NCI-H2081 (cell line): ENCODE data around the gene LRRC47.
"Not testable (repeated sequence)": the region's sequence is repeated elsewhere in the genome, so short reads cannot be mapped to it uniquely, and the experiment has no call there.

ENCODE experiments used
- DNase-seq, 2 experiments: peaks; one replicate each; lab custom pipeline; 2025; lab: John Stamatoyannopoulos, UW

LRRC47 gene

DNA sequence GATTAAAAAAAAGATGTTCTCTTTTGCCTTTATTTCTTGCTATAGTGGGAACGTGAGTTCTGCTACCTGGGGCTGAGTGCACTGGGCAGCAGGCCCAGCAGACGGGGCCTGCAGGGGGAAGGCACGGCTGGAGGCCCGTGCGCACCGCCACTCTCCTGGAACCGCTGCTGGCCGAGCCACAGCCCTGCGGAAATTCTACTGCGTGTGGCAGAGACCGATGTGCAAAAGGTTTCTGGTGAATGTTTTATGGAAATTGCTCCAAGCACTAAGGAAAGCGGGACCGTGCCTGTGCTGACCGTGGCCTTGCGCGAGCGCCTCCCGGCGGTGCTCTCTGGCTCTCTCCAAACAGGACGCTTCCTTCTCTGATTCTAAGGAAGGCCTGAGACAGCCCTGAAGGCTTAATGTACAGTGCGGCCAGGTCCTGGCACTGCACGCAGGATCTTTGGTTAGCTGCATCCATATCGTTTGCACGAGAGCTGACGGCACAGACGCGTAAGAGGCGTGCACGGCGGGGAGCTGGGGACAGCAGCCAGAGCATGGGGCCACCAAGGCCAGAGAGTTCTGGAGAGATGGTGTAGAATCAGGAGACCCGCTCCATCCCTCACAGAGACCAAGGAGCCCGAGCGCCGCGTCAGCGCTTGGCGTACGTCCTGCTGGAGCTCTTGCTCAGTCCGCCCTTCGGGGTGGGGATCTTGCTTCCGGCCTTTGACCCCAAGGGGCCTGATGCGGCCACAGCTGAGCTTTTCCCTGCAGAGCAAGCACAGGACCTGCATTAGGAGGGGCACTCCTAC is 18.7 kb upstream of the LRRC47 start:
- no peak for DNase-seq

DNA sequence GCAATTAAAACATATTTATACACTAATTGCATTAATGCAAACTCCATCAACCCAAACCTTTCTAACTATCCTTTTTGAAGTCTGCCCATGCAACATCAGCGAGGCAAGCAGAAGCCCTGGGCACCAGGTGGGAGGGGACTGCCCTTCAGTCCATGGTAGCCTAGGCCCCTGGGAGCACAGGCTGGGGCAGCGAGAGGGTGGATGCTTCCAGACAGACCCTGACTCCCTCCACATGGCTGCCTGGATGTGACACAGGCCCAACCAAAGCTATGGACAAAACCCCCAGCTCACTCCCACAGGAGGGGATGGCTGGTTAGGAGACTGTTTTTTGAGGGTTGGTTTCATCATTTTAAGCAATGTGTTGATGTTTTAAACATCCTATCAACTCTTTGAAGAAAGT is 17.8 kb upstream of the LRRC47 start:
- DNase-seq: no peak

GRCh38 chr1:3811595-3811911 is 15.3 kb upstream of the LRRC47 start:
- no peak for DNase-seq

GRCh38 chr1:3810149-3810761 is 14.0 kb upstream of the LRRC47 start:
- DNase-seq: not testable (repeated sequence)

DNA sequence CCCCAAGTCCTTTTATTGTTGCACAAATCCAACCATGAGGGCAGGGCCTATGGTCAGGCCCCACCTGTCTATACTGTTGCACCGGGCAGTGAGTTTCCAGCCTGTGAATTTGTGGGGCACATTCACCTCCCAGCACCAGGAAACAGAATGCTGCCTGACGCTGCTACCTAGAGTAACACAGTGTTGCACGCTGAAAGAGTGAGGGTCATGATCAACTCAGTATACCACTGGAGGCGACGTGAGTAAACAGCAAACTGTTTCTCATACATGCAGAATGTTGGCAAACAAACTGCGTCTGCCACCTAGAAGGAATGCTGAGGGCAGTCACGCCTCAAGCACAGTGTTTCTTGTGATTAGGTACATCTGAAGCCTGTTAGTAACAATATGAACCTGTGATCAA is 13.4 kb upstream of the LRRC47 start:
- DNase-seq: no peak

DNA sequence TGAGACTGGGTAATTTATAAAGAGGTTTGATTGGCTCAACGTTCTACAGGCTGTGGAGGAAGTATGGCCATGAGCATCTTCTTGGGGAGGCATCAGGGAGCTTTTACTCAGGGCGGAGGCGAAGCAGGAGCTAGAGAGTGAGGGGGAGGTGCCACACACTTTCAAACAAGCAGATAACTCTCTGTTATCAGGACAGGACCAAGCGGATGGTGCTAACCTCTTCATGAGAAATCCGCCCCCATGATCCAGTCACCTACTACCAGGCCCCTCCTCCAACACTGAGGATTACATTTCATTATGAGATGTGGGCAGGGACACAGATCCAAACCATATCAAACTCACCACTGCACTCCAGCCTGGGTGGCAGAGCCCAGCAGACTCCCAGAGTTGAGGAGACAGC is 11.5 kb upstream of the LRRC47 start:
- no peak for DNase-seq

DNA sequence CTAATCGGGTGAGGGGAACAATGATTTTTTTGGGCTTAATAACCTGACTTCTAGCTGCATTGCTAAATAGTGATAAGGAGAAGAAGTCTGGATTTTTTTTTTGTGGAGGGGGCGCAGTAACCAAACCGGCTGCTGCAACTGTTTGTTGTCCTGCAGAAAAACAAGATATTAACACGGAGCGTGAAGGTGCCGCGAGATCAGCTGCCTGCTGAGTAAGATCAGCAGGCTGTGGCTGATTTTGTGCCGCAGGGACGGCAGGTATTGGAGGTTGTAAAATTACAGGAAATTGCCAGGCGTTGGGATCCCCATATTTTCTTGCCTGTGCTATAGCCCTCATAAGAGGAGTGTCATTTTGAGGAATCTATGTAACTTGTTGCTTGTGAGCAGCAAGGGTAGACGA is 8.7 kb upstream of the LRRC47 start:
- DNase-seq: no peak

- not testable (repeated sequence) for DNase-seq
These were observed 8.3 kb upstream of the LRRC47 start for GRCh38 chr1:3804627-3804944.

GRCh38 chr1:3803905-3804626 is 7.8 kb upstream of the LRRC47 start:
- no peak for DNase-seq

GRCh38 chr1:3800795-3801194 is 4.5 kb upstream of the LRRC47 start:
- DNase-seq: not testable (repeated sequence)

GRCh38 chr1:3799976-3800685 is 3.8 kb upstream of the LRRC47 start:
- no peak for DNase-seq

DNA sequence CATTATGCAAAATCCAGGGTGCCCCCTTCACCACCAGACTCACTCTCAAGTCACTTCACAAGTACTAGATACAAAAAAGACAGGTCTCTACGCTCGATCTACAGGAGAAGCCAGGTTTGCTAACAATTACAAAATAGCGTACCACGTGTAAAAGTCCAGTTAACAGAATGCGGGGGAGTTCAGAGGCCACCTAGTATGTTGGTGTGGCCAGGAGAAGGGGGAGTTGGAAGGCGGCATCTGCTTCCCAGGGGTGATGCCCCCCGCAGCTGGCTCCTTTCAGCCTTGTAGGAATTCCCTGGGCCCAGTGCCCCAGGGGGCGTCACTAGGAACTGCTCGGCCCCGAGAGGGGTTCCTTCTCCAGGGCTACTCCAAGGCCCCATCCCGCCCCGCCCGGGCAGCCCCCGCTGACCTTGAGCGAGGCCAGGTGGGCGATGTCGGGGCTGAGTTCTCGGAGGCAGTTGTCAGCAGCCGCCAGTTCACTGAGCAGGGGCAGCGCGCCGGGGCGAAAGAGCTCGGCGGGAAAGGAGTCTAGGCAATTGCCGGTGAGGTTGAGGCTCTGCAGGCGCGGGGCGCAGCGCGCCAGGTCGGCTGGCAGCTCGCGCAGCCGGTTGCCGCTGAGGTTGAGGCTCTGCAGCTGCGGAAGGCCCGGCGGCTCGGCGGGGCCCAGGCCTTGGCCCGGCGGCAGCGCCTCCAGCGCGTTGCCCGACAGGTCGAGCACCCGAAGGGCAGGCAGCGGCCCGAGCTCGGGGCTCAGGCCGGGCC is 664 bp downstream of the LRRC47 start:
- no peak for DNase-seq

GRCh38 chr1:3790952-3791351 is 5.3 kb downstream of the LRRC47 start:
- DNase-seq: no peak

DNA sequence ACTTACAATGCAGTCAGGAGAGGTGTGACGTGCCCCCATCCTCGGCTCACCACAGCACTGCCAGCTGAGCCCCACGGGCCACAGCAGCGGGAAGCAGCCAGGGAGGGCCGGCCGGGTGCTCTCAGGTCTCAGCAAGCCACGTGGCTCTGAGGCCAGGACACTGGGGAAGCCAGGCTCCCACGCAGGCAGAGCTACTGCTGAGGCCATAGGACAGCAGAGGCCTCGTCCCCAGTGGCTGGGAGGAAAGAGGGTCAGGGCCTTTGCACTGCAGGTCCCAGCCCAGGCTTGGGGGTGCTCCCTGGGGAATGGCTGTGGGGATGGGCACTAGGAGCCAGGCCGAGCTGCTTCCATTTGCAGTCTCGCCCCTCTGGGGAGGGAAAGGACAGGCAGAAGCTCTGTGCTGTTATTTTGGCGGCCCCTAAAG is 5.8 kb downstream of the LRRC47 start:
- DNase-seq: no peak

DNA sequence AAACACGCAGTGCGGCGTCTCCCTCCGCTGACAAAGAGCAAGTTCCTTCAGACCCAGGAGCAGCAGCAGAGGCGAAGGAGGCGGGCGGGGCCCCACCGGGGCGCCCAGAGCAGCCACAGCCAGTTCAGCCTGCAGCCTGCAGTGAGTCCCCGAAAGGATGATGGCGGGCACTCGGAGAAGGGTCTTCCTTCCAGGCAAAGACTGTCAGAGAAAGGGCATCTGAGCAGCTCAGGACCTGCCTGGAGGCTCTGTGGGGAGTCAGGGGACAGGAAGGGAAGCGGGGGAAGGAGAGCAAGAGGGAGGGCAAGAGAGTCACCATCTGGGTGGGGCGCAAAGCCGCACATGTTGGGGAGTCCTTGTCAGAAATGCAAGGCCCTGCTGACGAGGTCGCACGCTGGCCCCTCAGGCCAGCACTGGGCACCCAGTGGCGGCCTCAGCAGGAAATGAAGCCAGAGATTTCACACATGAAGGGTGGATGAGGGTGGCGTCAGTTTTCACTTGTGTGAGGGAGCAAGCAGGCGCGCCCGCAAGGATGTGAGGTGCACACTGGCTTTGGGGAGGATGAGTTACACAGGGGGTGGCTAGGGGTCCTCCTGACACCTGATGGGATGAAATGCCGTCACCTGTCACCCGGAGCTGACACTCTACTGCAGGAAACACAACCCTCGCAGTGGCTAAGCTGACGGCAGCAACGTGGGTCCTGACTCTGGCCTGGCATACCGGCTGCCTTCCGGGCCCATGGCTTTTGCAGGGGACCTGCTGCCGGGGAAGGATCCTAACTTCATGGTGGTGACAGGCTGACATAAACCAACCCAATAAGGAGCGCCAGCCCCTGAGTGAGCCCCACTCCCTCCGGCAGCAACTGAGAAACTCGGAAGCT is 6.6 kb downstream of the LRRC47 start:
- no peak for DNase-seq

DNA sequence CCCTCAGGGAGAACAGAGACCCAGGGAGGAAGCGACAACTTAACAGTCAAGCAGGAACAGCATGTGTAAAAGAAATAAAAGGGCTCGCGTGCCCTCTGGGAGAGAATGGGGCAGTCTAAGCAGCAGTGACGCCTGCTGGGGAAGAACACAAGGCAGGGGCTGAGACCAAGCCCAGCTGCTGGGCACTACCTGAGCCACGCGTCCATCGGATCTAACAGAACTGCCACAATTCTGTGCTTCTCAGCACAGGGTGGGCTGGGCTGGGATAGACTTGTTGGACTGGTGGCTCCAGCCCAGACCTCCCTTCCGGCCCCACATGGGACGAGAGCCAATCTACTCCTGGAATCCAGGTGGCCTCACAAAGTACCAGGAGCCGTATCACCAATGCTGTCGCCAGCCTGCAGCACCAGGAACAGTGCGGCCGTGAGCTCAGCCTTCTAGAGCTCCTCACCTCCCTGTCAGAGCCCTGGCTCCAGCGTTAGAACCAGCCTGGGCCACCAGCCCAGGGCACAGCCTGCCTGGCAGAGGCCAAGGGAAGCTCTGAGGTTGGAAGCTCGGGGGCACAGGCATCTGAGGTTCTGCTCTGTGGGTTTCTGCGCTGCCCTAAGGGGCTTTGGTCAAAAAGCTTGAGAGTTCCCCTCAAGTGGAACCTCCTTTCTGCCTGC is 7.4 kb downstream of the LRRC47 start:
- DNase-seq: no peak

GRCh38 chr1:3787745-3788605 is 8.3 kb downstream of the LRRC47 start:
- no peak for DNase-seq

DNA sequence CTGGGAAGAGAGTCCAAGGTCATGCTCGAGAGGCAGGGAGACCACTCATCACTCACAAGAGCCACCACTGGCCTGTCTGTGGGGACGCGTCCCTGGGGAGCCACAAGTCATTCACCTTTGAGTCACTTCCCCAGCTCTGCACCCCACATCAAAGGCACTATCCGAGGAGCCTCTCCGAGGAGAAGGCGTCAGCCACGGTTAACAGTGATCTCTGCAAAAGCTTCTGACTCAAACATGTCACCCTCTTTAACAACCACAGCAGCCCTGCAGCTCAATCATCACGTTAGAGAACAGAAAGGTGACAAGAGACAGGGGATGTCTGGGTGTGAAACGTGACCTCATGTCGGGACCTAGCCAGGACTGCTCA is 9.0 kb downstream of the LRRC47 start:
- DNase-seq: no peak
